HTERT RPE-1 (cell line): ENCODE results near the gene EPB41L4A.

ENCODE experiments used
- in situ Hi-C: fragments of 300-500 bp; cut with MboI; formaldehyde crosslinking; loops from 4 replicates; pipeline ENCODE4 v1.14.3; 2020; ENCODE audit warnings: low sequenced_read_pairs

The EPB41L4A gene

DNA sequence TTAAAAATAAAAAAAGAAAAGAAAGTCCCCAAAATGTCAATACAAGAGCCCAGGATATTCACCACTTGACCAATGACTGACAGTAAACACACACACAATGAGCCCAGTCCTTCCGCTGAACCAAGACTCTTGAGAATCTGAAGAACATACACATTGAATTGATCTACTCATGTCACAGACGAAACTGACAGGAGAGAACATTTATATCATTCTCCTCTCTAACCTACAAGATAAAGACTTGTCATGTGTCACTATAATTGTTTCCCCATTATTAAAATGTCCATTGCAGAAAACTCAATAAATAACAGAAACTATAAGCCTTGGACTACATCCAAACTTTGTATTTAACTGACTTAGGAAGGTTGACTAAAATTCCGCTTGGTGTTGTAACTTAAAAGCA is 296.7 kb downstream of the EPB41L4A start:
- in situ Hi-C loops, result no loop called here

DNA sequence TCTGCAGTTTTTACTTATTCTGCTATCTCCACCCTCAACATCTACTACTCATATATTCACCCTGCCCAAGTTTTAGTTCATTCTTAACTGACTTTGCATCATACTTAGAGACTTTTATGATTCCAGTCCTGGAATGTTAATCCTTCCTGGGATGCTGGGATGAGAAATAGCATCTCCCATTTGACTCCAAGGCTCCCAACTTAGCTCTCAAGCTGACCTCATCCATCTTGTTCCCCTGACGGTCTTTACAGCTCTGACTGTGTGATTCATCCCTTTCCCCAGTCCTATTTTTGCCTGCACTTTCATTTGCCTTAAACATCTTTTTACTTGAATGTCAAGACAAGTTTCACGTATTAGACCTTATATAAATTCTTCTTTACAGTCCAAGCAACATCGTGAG is 297.8 kb downstream of the EPB41L4A start:
- in situ Hi-C loops, result no loop called here

GRCh38 chr5:112119969-112120368 is 299.1 kb downstream of the EPB41L4A start:
- in situ Hi-C loops, result no loop called here

DNA sequence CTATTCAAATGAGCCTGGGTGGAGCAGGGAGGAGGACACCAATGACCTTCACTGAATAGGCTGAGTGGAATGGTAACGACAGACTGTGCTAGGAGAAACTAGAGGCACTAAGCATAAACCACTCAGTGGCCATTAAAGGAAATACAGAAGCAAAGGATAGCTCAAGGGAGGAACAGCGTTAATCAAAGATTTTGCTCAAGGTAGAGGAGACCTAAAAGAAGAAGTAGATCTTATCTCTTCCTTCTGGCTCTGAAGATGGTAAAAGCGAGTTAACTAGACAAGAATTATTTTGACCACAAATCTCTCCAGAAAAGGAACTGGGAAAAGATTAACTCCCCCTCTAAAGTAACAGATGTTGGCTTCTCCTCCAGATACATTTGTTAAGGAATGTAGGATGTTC is 299.6 kb downstream of the EPB41L4A start:
- in situ Hi-C loops, result no loop called here

GRCh38 chr5:112117551-112117950 is 301.5 kb downstream of the EPB41L4A start:
- in situ Hi-C loops, result no loop called here

GRCh38 chr5:112116371-112116770 is 302.7 kb downstream of the EPB41L4A start:
- in situ Hi-C loops, result no loop called here

- in situ Hi-C loops, result no loop called here
Measured at GRCh38 chr5:112113565-112113964, 305.5 kb downstream of the EPB41L4A start.
